LoVo (cell line): ENCODE data around the gene EXOSC6.
A peak's percentile ranks its signal among the peaks of the same experiment; 100 is the strongest.
"Not testable (repeated sequence)": the region's sequence is repeated elsewhere in the genome, so short reads cannot be mapped to it uniquely, and the experiment has no call there.

Source experiments
- DNase-seq: peaks from one replicate; pipeline ENCODE4 v3.0.0-alpha.2; 2016; ENCODE audit warnings: low spot score

Gene EXOSC6

DNA sequence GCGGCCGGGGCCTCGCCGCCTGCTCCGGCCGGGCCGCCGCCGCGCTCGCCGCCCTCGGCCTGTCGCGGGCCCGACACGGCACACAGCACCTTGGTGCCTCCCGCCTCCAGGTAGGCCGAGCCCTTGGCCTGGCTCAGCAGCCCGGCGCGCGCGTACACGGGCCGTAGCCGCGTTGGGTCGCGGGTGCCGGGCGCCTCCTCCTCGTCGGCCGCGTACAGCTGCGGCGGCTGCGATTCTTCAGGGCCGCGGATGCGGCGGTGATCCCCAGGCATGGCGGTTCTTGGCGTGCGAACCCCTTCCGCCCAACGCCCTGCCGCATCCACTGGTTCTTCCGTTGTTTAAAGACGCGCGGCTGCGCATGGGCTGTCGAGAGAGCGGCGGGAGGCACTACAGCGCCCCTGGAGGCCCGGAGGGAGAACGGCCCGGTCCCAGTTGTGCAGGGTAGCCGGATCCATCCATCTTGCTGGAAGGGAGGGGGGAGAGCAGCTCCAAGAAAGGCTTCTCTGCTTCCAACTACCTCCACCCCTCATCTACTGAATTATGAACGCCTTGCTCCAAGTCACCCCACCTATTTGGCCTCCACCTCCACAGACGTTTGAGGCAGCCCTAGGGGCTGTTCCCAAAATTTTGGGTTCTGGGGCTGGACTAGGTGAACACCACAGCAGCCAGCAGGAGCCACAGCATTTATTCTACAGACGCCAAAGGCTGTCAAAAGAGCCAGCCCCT, at the start of gene EXOSC6:
Gene EXOSC6 (minus strand): TSS at position 312 of the 726 bp plus-strand sequence. CDS start 40 bp downstream, at position 272.
- peak; percentile 95 for DNase-seq

DNA sequence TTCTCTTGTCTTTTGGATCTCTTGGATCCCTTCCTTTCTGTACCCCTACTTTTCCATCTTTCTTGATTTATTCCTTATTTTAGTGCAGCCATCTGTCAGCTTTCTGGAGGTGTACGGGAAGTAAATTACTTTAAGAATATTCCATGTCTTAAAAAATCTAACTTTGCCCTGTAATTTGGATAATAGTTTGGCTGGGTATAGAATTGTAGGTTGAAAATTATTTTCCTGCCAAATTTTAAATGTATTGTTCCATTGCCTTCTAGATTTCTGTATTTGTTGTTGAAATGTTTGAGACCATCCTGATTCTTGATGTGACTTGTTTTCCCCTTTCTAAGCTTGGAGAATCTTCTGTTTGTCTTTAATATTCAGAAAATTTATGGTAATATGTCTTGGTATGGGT, 49.4 kb upstream of the EXOSC6 start:
- DNase-seq: no peak

GRCh38 chr16:70298988-70299938, 47.5 kb upstream of the EXOSC6 start, which contains the start of gene DDX19B:
Gene DDX19B (plus strand): TSS chr16:70299186. CDS start chr16:70299298, 112 bp downstream.
- peak; percentile 77 for DNase-seq

DNA sequence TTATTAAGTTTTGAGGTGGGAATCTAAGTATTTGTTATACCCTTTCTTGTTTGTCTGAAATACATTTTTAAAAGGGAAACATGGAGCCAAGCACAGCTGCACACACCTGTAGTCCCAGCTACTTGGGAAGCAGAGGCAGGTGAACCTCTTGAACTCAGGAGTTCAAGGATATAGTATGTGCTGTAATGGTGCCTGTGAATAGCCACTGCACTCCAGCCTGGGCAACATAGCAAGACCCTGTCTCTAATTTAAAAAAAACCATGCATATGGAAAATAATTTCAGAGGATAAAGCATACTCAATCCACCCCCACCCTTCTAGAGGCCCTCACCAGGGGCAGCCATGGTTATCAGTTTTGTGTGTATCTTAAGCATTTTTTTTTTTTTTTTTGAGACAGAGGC, 43.9 kb upstream of the EXOSC6 start:
- no peak for DNase-seq

- no peak for DNase-seq
Measured at GRCh38 chr16:70294385-70295025, 42.8 kb upstream of the EXOSC6 start.

DNA sequence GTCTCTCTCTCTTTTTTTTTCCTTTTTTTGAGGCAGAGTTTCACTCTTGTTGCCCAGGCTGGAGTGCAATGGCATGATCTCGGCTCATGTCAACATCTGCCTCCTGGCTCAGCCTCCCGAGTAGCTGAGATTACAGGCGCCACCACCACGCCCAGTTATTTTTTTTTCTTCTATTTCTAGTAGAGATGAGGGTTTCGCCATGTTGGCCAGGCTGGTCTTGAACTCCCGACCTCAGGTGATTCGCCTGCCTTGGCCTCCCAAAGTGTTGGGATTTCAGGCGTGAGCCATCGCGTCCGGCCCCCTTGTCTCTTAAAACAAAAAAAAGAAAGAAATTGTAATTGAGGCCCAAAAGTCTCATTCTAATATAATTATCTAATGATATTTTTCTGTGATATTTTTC, 40.4 kb upstream of the EXOSC6 start:
- DNase-seq: not testable (repeated sequence)

DNA sequence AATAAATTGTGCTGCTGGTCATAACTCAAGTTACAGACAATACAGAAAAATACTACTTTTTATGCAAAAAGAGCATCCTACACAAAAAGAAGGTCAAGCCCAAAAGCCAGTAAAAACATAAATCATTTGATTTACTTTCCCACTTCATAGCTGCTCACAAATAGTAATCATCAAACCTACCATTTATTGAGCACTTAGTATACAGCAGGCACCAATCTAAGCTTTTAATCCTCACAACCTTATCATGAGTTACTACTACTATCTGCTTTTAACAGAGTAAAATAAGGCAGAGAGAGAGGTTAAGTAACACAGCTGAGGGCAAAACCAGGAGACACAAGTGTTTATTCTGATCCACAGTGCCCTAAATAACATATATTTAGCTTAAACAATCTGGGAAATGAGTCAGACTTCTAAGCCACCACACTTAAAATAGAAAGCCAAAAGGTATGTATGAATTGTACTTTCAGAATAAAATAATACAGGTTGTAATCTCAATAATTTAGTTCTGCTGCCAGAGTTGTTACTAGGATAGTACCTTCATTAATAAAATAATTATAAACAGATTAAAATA, 39.3 kb upstream of the EXOSC6 start:
- DNase-seq: no peak

GRCh38 chr16:70289229-70290094, 37.7 kb upstream of the EXOSC6 start, which contains the start of gene AARS1:
Gene AARS1 (minus strand): TSS chr16:70289506. CDS start chr16:70282763, 6,743 bp downstream.
- DNase-seq: peak; percentile 99

DNA sequence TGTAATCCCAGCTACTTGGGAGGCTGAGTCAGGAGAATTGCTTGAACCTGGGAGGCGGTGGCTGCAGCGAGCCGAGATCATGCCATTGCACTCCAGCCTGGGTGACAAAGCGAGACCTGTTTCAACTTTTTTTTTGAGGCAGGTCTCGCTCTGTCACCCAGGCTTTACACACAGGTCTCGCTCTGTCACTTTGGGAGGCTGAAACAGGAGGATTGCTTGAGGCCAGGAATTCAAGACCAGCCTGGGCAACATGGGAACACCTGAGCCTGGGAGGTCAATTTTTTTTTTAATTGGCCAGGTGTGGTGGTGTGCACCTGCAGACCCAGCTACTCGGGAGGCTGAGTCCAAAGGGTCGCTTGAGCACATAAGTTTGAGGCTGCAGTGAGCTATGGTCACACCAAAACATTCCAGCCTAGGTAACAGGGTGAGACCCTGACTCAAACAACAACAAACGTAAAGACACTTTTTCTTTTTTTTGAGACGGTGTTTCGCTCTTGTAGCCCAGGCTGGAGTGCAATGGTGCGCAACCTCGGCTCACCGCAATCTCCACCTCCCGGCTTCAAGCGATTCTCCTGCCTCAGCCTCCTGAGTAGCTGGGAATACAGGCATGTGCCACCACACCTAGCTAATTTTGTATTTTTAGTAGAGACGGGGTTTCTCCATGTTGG, 35.7 kb upstream of the EXOSC6 start:
- not testable (repeated sequence) for DNase-seq

- no peak for DNase-seq
Measured at GRCh38 chr16:70276392-70276791, 24.7 kb upstream of the EXOSC6 start.

DNA sequence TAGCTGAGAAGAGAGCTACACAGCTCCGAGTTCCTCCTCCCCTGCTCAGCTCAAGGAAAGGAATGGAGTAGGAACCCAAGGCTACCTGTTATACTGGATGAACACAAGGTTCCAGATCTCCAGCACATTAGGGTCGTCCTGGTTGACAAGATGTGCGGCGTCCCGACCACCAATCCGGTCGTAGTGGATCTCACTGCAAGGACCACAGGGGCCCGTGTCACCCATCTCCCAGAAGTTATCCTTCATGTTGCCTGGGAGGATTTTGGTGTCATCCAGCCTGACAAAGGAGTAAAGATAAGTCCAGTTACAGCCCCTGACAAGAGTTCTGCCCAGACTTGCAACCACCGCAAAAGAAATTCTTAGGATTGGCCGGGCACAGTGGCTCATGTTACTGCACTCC, 20.0 kb upstream of the EXOSC6 start:
- no peak for DNase-seq

- no peak for DNase-seq
Measured at GRCh38 chr16:70270176-70270575, 18.4 kb upstream of the EXOSC6 start.

GRCh38 chr16:70269471-70269870, 17.7 kb upstream of the EXOSC6 start:
- no peak for DNase-seq

GRCh38 chr16:70267922-70268321, 16.2 kb upstream of the EXOSC6 start:
- not testable (repeated sequence) for DNase-seq

DNA sequence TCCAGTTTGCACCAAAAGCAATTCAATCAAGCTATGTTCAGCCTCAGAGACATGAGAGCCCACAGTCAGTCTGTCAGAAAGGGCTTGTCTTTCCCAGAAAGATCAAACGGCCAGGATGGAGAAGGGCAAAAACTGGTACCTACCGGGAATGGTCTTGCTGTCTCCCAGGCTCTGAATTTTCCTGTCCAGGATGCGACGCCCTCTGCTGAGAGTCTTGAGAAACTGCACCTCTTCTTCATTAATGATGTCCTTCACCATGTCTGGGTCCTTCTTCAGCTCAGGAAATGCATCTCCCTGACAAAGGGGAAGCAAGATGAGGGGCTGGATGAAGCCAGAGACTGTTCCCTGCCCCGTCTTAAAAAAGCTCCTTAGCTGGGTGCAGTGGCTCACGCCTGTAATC, 15.8 kb upstream of the EXOSC6 start:
- no peak for DNase-seq

DNA sequence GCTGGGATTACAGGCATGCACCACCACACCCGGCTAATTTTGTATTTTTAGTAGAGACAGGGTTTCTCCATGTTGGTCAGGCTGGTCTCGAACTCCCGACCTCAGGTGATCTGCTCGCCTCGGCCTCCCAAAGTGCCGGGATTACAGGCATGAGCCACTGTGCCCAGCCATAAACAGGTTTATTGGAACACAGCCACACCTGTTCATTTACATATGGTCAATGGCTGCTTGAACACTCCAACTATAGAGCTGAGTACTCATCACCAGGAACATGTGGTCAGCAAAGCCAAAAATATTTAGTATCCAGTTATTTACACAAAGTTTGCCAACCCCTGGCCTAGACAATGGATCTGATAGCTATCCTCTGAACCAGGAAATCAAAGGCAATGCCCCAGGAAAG, 8.2 kb upstream of the EXOSC6 start:
- DNase-seq: not testable (repeated sequence)

DNA sequence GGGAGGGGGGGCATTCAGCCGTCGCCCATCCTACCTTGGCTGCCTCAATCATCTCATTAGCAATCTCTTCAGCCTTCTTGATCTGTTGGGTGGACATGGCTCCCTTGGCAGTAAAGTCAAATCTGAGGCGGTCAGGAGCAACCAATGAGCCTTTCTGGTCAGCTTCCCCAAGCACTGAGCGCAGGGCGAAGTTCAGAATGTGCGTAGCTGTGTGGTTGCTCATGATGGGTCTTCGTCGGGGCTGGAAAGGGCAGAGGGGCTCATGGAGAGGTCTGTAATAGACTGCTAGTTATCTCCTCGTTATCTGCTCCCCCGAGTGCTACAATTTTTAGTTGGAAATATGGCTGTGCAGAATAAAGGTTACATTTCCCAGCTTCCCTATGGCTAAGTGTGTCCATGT, 7.2 kb upstream of the EXOSC6 start:
- DNase-seq: no peak

GRCh38 chr16:70258065-70258464, 6.3 kb upstream of the EXOSC6 start:
- no peak for DNase-seq

- DNase-seq: no peak
Measured at GRCh38 chr16:70257391-70257790, 5.7 kb upstream of the EXOSC6 start.

DNA sequence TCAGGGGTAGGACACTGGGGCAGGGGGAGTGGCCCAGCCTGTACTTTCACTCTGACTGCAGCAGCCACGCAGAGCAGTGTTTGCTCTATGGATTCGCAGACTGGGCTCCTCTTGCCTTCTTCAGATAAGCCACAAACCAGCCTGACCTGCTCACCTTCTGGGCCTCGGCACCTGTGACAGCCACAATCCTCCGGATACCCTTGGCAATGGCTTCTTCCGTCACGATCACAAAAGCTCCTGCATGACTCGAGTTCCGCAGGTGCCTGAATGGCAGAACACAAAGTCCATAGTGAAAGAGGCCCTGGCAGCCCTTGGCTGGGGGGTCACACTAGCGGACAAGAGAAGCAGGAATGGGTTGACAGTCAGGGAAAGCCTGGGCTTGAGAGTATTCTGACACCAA, 3.8 kb upstream of the EXOSC6 start:
- DNase-seq: no peak

- DNase-seq: no peak
Measured at GRCh38 chr16:70254965-70255286, 3.2 kb upstream of the EXOSC6 start.
